NCI-H187 (cell line): ENCODE results near the gene NTSR1.

Experiments used
- DNase-seq, 2 experiments: peaks; one replicate each; lab custom pipeline; 2025; lab: John Stamatoyannopoulos, UW

The NTSR1 gene

DNA sequence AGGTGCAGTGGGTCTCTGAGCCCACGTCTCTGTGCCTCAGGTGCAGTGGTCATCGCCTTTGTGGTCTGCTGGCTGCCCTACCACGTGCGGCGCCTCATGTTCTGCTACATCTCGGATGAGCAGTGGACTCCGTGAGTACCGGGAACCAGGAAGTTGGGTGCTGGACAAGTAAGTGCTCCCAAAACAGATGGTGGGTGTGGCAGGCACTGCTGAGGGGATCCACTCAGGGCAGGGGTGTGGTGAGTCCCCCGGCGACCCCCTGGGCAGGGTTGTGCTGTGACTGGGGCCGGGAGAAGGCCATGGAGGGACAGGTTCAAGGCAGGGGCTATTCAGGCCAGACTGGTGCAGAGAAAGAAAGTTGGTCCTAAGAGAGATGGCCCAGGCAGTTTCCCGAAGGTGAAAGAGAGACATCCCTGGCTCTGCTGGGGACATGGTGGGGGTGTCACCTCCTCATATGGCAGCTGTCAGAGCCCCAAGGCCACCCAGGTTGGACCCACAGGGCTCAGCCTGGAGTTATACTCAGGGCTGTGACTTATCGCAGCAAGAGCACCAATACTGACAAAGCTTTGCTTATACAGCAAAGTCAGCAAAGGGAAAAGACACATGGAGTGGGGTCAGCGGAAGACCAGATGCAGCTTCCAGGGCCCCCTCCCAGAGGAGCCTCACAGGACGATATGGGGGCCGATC lies 49.7 kb downstream of the NTSR1 start:
- no peak for DNase-seq

DNA sequence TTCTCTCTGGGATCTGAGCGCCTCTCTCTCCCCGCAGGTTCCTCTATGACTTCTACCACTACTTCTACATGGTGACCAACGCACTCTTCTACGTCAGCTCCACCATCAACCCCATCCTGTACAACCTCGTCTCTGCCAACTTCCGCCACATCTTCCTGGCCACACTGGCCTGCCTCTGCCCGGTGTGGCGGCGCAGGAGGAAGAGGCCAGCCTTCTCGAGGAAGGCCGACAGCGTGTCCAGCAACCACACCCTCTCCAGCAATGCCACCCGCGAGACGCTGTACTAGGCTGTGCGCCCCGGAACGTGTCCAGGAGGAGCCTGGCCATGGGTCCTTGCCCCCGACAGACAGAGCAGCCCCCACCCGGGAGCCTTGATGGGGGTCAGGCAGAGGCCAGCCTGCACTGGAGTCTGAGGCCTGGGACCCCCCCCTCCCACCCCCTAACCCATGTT lies 51.4 kb downstream of the NTSR1 start:
- no peak for DNase-seq

DNA sequence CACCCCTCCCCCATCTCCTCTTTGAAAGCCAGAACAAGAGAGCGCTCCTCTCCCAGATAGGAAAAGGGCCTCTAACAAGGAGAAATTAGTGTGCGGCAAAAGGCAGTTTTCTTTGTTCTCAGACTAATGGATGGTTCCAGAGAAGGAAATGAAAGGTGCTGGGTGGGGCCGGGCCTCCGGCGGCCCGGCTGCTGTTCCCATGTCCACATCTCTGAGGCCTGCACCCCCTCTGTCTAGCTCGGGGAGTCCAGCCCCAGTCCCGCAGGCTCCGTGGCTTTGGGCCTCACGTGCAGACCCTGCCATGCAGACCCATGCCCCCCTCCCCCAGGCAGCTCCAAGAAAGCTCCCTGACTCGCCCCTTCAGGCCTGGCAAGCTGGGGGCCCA lies 51.8 kb downstream of the NTSR1 start:
- no peak for DNase-seq

DNA sequence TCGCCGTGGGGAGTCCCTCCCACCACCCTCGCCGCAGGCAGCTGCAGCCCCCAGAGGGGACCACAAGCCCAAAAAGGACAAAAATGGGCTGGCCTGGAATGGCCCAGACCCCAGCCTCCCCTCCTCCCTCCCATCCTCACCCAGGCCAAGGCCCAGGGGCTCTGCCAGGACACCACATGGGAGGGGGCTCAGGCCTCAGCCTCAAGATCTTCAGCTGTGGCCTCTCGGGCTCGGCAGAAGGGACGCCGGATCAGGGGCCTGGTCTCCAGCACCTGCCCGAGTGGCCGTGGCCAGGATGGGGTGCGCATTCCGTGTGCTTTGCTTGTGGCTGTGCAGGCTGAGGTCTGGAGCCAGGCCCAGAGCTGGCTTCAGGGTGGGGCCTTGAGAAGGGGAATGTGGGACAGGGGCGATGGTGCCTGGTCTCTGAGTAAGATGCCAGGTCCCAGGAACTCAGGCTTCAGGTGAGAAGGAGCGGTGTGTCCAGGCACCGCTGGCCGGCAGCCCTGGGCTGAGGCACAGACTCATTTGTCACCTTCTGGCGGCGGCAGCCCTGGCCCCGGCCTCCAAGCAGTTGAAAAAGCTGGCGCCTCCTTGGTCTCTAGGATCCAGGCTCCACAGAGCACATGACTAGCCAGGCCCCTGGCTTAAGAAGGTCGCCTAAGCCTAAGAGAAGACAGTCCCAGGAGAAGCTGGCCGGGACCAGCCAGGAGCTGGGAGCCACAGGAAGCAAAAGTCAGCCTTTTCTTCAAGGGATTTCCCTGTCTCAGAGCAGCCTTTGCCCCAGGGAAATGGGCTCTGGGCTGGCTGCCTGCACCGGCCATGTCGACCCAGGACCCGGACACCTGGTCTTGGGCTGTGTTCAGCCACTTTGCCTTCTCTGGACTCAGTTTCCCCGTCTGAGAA lies 52.5 kb downstream of the NTSR1 start:
- no peak for DNase-seq

DNA sequence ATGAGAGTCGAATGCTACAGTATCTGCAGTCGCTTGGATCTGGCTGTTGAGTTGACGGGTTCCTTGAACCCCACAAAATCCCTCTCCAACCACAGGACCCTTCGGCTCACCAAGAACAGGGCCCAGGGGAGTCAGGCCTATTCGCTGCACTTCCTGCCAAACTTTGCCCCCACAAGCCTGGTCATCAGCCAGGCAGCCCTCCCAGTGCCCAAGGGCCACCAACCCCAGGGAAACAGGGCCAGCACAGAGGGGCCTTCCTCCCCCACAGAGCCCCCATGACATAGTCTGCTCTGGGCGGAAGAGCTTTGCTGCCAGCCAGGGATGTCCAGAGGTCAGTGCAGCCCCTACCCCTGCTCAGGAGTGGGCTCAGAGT lies 53.1 kb downstream of the NTSR1 start:
- DNase-seq, result no peak

DNA sequence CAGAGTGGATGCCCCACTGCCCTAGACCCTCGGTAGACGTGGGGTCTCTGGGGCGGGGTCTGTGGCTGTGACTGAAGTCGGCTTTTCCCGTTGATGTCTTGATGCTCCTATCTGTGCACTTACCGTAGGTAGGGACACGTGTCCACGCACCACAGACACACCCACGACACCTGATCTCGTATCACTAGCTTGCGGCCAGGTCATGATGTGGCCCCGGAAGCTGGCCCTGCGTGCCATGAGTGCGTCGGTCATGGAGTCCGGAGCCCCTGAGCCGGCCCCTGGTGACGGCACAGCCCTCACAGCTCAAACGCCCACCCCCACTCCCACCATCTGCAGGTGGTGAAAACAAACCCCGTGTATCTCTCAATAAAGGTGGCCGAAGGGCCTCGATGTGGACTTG lies 53.7 kb downstream of the NTSR1 start:
- no peak for DNase-seq

DNA sequence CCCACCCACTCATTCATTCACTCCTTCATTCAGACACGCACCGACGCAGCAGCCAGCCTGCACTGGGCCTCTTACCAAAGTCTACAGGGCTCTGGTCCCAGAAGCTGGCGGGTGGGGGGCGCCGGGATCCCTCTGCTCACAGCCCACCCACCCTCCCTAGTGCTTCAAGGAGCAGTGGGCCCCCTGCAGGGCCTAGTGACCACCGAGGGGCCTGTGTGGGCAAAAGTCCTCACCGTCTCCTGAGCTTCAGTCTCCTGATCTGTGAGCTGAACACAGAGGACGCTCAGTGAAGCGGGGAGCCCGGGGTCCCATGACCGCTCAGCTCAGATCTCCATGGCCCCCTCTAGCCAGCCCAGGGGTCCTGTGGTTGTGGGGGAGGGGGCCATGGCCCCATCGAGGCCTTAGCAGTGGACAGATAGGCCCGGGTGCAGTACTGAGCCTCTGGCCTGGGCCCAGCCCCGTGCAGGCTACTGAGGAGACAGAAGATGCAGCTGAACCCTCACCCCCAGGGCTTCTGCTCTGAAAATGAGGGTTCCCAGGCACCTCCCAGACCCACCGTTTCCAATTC lies 54.2 kb downstream of the NTSR1 start:
- DNase-seq, result no peak

DNA sequence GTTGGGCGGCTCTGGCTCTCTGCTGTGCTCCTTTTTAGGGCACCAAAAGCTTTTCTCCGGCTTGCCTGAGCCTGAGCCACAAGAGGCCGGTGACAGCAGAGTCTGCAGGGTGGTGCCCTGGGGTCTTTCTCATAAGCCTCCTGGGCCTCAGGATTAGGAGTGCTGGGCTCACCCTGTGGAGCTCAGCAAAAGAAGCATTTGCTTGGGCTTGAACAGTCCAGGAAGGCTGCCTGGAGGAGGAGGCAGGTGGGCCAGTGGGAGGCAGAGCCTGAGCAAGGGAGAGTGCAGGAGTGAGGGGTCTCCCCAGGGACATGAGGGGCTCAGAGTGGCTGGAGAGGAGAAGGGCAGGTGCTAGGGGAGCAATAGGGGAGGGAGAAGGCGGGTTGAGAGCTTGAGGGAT lies 54.8 kb downstream of the NTSR1 start:
- DNase-seq, result no peak

DNA sequence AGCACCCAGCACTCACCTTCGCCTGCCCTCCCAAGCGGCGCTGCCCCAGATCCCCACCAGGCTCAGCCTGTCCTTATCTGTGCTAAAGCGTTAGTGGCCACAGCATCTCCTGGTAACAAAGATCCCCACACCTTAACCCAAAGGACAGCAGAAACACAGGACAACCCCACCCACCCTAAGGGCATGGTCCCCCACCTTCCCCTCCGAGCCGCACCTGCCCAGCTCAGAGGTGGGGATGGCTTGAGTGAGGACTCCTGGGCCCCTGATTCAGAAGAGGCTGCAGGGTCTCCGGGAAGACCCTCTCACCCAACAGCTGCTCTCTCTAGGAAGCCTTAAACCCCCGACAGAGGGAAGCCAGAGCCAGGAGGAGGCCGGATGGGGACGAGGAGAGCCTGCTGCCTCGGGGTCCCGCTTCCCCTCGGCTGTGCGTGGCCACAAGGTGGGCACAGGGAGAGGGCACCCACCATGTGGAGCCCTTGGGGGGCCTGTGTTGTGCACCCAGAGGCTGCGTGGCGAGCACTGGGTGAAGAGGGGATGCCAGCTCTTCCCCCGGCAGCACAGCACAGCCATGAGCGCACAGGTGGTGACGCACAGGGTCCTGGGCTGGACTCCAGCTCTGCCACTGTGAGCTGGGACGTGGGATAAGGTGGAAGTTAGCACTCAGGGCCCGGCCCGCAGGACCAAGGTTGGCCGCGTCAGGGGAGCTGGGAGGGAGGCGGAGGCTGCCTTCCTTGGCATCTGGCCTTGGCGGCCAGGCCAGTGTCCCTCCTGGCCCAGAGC lies 55.7 kb downstream of the NTSR1 start:
- DNase-seq, result no peak

DNA sequence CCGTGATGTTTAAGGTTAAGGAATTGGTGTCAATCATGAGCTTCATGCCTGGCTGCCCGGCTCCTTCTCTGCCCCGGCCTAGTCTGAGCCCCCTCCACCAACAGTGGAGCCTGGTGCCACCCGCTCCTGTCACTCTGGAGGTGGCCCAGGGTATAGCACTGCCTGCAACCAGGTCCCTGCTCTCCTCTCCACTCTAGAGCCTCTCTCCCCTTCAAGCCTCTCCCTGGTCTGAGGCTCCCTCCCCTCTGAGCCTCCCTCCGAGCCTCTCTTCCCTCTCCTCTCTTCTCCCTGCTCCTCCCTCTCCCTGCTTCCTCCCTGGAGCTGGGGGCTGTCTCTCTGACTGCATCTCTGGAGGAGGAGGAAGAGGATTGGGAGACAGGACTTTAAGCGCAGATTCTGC lies 56.4 kb downstream of the NTSR1 start:
- no peak for DNase-seq

DNA sequence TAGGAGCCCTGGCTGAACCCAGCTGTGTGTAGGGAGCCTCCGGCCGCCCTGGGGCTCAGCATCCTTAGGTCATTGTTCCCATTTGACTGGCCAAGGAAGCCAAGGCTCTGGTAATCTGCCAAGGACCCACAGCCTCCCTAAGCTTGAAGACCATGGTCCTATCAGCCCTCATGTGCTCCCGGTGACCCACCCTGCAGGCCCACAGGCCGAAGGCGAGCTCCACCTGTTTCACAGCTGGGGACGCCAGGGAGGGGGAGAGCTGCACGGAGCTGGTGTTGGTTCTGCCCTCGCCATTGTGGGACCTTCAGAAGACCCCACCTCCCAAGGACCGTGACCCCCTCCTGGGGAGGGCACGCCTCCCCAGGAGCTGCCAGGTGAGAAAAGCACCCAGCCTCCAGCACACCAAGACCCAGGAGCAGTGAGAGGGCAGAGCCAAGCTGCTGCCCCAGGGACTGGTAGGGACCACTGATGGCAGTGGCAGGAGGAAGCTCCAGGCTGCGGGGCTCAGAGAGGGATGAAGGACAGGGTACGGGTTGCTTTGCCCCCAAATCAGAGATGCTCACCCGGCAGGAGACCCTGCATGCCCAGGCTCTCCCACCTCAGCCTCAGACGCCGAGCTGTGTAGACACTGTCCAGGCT lies 56.9 kb downstream of the NTSR1 start:
- DNase-seq, result no peak

DNA sequence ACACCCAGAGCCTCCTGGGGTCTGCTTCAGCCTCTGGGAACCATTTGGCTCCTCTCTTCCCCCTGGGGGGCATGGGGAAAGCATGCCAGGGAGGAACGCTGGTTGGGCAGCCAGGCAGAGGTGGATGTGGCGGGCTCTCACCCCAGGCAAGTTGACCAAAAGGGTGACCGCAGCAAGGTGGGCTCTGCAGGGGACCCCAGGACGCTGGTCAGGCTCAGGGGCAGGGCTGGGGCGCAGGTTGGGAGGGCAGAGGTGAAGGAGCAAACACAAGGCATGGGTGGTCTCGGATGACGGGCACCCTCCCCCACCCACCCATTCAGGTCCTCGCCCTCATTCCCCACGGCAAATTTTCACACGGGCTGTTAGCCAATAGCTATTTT lies 57.4 kb downstream of the NTSR1 start:
- DNase-seq, result no peak

DNA sequence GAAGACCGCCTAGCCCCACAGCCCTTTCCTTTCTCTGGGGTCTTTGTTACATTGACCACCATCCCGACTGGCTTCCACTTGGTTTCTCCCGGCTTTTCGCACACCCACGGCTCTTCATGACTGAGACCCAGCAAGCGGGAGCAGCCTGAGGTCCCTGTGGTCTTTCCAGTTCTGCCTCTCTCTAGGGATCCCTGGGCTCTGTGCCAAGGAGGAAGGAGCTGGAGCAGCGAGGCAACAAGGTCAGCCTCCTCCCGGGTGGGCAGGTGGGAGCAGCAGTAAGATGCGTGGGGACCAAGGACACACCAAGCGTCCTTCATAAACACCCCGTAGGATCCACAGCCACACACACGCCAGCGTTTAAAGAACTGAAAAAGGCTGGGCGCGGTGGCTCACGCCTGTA lies 58.1 kb downstream of the NTSR1 start:
- no peak for DNase-seq

DNA sequence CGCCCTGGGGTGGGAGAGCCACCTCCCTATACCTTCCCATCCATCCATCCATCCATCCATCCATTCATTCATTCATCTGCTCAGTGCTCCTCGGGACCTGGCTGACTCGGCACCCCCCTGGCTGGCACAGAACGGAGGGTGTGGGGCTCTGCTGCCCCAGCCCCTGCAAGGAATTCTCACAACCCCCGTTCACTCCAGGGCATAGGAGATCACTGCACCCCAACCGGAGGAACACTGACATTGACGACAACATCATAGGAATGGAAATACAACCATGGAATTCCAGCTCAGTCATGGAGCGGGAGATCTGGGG lies 59.6 kb downstream of the NTSR1 start:
- DNase-seq, result no peak

DNA sequence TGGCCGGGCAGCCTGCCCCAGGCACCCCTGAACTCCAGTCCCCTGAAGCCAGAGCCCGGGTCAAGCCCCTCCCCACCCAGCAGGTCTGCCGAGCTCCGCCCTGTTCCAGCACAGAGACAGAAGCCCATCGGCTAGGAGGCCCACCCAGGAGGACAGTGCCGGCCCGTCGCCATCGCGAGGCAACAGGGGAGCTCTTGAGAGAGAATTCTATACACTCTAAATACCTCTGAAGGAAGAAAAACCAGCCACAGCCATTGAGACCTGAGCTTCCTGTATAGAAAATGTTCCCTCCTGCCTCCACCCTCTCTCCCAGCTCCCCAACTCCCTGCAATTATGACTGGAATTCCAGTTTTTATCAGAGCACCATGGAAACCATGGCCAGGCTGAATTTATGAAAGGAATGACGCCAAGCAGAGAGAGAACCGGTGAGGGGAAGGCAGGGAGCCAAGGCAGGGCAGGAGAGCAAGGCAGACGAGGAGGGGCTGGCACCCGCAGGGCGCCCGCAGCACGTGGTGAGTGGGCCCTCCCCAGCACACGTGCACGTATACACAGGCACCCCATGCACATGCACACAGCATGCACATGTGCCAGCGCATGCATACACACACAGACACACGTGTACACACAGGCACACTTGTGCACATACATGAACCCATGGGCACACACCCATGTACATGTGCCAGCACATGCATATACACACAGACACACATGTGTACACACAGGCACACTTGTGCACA lies 60.1 kb downstream of the NTSR1 start:
- no peak for DNase-seq

DNA sequence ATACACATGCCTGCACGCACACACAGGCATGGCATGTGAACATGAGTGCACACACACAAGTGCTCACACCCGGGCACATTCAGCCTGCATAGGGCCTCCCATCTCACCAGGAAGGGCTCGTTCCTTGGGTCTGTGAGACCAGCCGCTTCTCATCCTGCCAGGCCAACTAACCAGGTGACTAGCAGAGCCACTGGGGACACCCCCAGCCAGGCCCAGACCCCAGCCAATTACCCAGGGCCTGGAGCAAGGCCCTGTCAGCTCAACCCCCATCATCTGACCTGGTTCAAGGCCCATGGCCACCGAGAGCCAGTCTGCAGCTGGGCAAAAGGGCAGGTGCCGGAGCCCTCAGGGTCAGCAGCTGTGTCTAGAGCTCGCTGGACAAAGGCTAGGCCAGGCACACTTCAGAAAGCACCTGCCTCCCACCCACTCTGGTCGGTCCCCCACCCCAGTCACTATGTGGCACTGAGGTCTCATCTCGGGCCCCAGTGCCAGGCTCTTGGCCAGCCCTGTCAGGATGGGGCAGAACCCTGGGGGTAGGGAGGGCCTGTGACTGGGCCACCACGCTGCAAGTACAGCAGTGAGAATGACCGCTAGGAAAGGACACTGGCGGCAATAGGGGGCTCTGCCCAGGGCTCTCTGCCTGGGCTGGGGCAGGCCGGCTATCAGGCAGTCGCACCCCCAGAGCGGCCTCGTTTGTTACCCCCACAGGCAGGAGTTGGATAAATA lies 60.9 kb downstream of the NTSR1 start:
- no peak for DNase-seq

DNA sequence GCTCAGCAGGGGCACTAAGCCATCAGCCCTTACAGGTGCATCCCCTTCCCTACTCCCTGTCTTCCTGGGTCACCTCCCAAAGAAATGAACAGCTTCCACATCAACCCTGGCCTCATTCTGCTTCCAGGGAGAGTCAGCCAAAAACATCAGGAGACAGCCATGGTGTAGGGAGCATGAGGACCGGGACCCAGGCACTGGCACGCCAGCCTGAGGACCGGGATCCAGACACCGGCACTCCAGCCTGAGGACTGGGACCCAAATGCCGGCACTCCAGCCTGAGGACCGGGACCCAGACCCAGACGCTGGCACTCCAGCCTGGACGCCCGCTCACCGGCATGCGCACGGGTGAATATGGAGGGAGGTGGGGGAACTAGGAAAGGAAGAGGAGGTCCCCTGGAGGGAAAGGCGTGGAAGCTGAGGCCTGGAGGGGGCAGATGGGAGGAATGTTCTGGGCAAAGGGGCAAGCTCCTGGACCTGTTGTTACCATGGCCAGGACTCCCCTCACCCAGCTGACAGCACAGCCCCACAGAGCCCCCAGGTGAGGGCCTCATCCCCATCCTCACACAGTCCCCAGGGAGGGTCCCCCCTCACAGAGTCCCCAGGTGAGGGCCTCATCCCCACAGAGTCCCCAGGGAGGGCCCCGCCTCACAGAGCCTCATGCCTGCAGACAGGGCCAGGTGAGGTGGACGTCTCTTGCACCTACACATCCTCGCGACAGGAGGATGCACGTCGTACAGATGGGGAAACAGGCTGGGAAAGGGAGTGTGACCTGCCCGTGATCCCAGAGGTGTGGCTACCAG lies 61.7 kb downstream of the NTSR1 start:
- no peak for DNase-seq

DNA sequence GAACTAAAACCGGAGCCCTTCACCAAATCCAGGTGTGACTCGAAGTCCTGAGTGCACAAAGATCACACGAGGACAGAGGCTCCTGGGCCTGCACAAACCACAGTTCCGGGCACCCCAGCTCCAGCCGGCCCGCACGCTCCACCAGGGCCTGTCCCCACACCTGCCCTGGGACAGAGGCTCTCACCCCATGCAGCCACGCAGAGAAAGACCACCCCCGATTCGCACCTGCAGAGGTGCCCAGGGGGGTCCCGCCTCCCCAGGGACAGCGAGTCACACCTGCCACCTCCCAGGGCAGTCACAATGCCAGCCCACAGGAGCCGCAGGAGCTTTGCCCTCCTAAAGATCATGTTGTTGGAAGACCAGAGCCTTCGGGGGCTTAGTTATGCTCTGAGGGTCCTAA lies 62.3 kb downstream of the NTSR1 start:
- DNase-seq, result no peak

DNA sequence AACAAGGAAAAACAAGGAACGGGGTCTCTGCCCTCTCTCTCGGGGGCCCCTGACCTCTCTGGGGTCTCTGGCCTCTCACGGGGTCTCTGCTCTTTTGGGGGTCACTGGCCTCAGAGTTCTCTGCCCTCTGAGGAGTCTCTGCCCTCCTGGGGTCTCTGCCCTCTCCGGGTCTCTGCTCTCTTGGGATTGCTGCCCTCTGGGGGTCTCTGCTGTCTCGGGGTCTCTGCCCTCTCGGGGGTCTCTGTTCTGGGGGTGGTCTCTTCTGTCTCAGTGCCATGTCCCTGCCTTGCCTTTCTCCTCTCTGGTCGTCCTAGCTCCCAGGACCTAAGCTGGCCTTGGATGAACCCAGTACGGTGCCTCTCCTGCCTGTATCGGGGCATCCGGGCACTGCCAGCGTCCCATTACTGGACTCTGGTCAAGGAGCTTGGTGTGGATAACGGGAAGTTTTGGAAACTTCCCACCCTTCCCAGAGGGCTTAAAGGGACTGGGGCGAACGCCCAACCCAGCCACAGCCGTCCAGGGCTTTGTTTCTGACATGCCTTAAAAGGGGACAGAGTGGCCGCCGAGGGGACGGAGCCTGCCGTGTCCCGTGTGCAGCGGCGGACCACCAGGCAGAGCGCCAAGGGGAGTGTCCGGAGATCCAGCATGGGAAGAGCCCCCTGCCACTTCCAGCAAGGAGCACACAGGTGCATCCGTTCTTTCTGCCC lies 62.9 kb downstream of the NTSR1 start:
- DNase-seq, result no peak
